Activated B cell treated with CpG ODN at 0.5 μM for 24 hours (primary cell): ENCODE measurements around the gene DISC1. TPM values are rescaled to one million over a fixed set of nuclear protein-coding genes. Genes with fewer than 3 reads are reported as not detected.

ENCODE experiments used
- ATAC-seq: fragments of 200-7000 bp; cut with Tn5 transposase; one replicate; pipeline ENCODE4 v1.10.0; 2021; ENCODE audit warnings: low read depth, mild to moderate bottlenecking, moderate library complexity
- CTCF ChIA-PET: fragments of 350-600 bp; sonication (Branson Sonifier 250); formaldehyde crosslinking; loops from one replicate; lab custom pipeline; 2021; ENCODE audit warnings: antibody characterized with exemption; lab: Charles Lee
- POLR2A ChIA-PET: fragments of 350-600 bp; sonication (Branson Sonifier 250); formaldehyde crosslinking; loops from one replicate; lab custom pipeline; 2021; ENCODE audit warnings: antibody characterized with exemption; lab: Charles Lee
- DNase-seq: peaks from one replicate; pipeline ENCODE4 v3.0.0; 2022
- H3K27ac Mint-ChIP-seq: one replicate; pipeline ENCODE4 v1.8.0; 2020; ENCODE audit warnings: mixed read lengths
- H3K27me3 Mint-ChIP-seq: one replicate; pipeline ENCODE4 v1.8.0; 2021; ENCODE audit warnings: mixed read lengths
- H3K36me3 Mint-ChIP-seq: one replicate; pipeline ENCODE4 v1.8.0; 2021; ENCODE audit warnings: low read depth, mixed read lengths
- H3K4me1 Mint-ChIP-seq: one replicate; pipeline ENCODE4 v1.8.0; 2021; ENCODE audit warnings: mixed read lengths
- H3K4me3 Mint-ChIP-seq: one replicate; pipeline ENCODE4 v1.8.0; 2020; ENCODE audit warnings: mild to moderate bottlenecking, mixed read lengths
- H3K9me3 Mint-ChIP-seq: one replicate; pipeline ENCODE4 v1.8.0; 2020; ENCODE audit warnings: mixed read lengths
- intact Hi-C: fragments of 100-400 bp; cut with micrococcal nuclease; formaldehyde crosslinking; loops from one replicate; pipeline ENCODE4 v1.15.1; 2024
- total RNA-seq: library from RNA; stranded (reverse); gene quantifications from 2 replicates; pipeline ENCODE4 v1.2.3, GENCODE V29; 2022
- TF ChIP-seq, protein P1 (sequence below): fragments of 200-600 bp; IDR thresholded peaks from one replicate; pipeline ENCODE4 v1.8.0; 2022; ENCODE audit warnings: antibody characterized with exemption, mild to moderate bottlenecking

Gene DISC1
- total RNA-seq, 1 donor from 2014 or later: 2.4 TPM

GRCh38 chr1:231701306-231701705, 74.7 kb downstream of the DISC1 start:
- Mint-ChIP-seq H3K9me3 (peaks cover 3% of the 10 kb centered on the region), H3K27ac (no peak overlapping the region), H3K4me1 (peaks cover 9% of the 10 kb centered on the region), H3K27me3 (peaks cover 16% of the 10 kb centered on the region), H3K4me3 (no peak overlapping the region), H3K36me3 (peaks cover 16% of the 10 kb centered on the region)
- intact Hi-C loops: no loop called here
- TF ChIP-seq, protein P1, sequence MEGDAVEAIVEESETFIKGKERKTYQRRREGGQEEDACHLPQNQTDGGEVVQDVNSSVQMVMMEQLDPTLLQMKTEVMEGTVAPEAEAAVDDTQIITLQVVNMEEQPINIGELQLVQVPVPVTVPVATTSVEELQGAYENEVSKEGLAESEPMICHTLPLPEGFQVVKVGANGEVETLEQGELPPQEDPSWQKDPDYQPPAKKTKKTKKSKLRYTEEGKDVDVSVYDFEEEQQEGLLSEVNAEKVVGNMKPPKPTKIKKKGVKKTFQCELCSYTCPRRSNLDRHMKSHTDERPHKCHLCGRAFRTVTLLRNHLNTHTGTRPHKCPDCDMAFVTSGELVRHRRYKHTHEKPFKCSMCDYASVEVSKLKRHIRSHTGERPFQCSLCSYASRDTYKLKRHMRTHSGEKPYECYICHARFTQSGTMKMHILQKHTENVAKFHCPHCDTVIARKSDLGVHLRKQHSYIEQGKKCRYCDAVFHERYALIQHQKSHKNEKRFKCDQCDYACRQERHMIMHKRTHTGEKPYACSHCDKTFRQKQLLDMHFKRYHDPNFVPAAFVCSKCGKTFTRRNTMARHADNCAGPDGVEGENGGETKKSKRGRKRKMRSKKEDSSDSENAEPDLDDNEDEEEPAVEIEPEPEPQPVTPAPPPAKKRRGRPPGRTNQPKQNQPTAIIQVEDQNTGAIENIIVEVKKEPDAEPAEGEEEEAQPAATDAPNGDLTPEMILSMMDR: no peak
- CTCF ChIA-PET: no interaction called here
- POLR2A ChIA-PET: no interaction called here
- ATAC-seq (no peak), DNase-seq (no peak)

DNA sequence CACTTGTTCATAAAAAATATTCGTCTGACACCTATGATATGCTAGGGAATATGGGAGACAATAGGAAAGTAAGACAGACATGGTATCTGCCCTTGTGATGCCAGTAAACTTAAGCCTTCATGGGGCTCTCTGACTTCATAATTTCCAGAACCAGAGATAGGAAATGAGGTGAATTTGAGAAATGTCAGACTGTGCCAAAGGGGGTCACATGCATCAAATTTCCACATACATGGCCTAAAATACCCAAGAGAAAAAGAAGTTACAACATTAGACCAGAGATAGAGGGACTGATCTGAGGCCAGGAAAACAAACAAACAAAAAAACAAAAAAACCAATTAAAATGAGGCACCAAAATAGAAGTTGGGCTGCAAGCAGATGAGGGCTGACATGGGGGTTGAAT, 75.7 kb downstream of the DISC1 start:
- Mint-ChIP-seq H3K36me3 (peaks cover 14% of the 10 kb centered on the region), H3K9me3 (peaks cover 3% of the 10 kb centered on the region), H3K27me3 (peaks cover 10% of the 10 kb centered on the region), H3K4me1 (peaks cover 9% of the 10 kb centered on the region), H3K4me3 (no peak overlapping the region), H3K27ac (no peak overlapping the region)
- no peak for DNase-seq
- no peak for ATAC-seq
- TF ChIP-seq, protein P1: no peak
- ChIA-PET CTCF (no interaction called here), POLR2A (no interaction called here)
- intact Hi-C loops: no loop called here

GRCh38 chr1:231702804-231703203, 76.2 kb downstream of the DISC1 start:
- DNase-seq (no peak), ATAC-seq (no peak)
- peaks cover 10% of the 10 kb centered on the region for H3K27me3 Mint-ChIP-seq
- POLR2A ChIA-PET: no interaction called here
- H3K4me1 Mint-ChIP-seq: peaks cover 9% of the 10 kb centered on the region
- intact Hi-C loops: no loop called here
- no peak overlapping the region for H3K4me3 Mint-ChIP-seq
- H3K36me3 Mint-ChIP-seq: peaks cover 14% of the 10 kb centered on the region
- CTCF ChIA-PET: no interaction called here
- H3K27ac Mint-ChIP-seq: no peak overlapping the region
- peaks cover 3% of the 10 kb centered on the region for H3K9me3 Mint-ChIP-seq
- TF ChIP-seq, protein P1: no peak

DNA sequence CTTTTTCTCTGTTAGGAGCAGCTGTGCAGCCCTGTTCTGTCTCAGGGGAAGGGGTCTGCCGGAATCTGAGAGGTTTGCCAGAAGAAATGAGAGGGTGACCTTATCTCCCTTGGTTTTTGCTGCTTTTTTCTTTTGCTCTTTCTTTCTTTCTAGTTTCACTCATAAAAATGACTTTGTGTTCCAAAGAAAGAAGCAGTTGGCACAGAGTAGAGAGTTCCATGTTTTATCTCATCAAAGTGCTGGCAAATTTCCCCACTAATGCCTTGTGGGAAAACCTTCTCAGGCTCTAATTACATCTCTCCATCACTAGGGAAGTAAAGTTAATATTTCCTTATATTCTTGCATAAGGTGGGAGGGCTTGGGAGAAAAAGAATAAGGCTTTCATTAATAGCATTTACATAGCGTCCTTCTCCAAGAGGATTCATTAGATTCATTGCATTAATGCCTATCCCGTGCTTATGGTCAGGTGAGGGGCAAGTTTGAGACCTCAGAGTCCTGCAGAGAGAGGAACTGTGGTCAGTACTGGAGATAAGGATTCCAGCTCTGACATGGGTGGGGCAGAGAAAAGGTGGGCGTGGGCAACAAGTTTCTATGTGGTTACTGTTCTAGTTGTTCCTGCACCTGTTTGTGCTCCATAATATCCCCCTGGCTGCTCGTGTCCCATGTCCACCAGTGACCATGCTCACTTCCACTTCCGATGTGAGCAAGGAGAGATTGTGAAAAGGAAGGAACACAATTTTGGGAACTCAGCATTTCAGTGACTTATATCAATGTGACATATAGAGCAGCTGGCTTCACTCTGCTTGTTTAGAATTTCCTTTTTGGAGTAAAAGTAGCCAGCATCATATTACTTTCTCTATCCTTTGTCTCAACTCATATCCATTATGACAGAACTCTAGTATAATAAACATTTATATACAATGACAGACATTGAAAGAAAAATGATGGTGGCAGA, 79.5 kb downstream of the DISC1 start:
- intact Hi-C loops: no loop called here
- no peaks in the 10 kb centered on the region for H3K9me3 Mint-ChIP-seq
- peaks cover 8% of the 10 kb centered on the region for H3K27me3 Mint-ChIP-seq
- ATAC-seq (no peak), DNase-seq (no peak)
- POLR2A ChIA-PET: no interaction called here
- CTCF ChIA-PET: no interaction called here
- H3K27ac Mint-ChIP-seq: no peak overlapping the region
- peaks cover 2% of the 10 kb centered on the region for H3K4me1 Mint-ChIP-seq
- TF ChIP-seq, protein P1: no peak
- H3K4me3 Mint-ChIP-seq: no peak overlapping the region
- peaks cover 14% of the 10 kb centered on the region for H3K36me3 Mint-ChIP-seq

GRCh38 chr1:231706934-231707333, 80.3 kb downstream of the DISC1 start:
- no peak for ATAC-seq
- Mint-ChIP-seq H3K4me1 (peaks cover 2% of the 10 kb centered on the region), H3K36me3 (peaks cover 12% of the 10 kb centered on the region), H3K9me3 (no peaks in the 10 kb centered on the region), H3K4me3 (no peak overlapping the region), H3K27me3 (peaks cover 7% of the 10 kb centered on the region), H3K27ac (no peak overlapping the region)
- DNase-seq: no peak
- ChIA-PET CTCF (no interaction called here), POLR2A (no interaction called here)
- TF ChIP-seq, protein P1: no peak
- intact Hi-C loops: no loop called here
